SK-N-SH treated with all-trans-retinoic acid at 6 μM for 48 hours (cell line): Measurements from ENCODE around the gene ALPK3.

Experiments
- ATAC-seq: fragments of 200-7000 bp; cut with Tn5 transposase; 3 replicates; pipeline ENCODE4 v1.9.1; 2020; ENCODE audit warnings: mild to moderate bottlenecking, moderate library complexity
- ARNTL ChIP-seq: fragments of 450-650 bp; formaldehyde crosslinking; IDR thresholded peaks from 2 replicates; pipeline ENCODE4 v1.5.0; 2020; ENCODE audit warnings: low read depth, mild to moderate bottlenecking, moderate library complexity, borderline replicate concordance
- BACH2 ChIP-seq: fragments of 250-450 bp; sonication (Bioruptor Pico); IDR thresholded peaks from 2 replicates; pipeline ENCODE4 v1.9.0; 2021; ENCODE audit warnings: mild to moderate bottlenecking, borderline replicate concordance
- CSDC2 ChIP-seq: fragments of 250-450 bp; sonication (Bioruptor Pico); IDR thresholded peaks from 2 replicates; pipeline ENCODE4 v1.5.0; 2020; ENCODE audit warnings: mild to moderate bottlenecking, moderate library complexity
- ESRRG ChIP-seq: fragments of 250-450 bp; sonication (Bioruptor Pico); IDR thresholded peaks from 2 replicates; pipeline ENCODE4 v1.6.1; 2021; ENCODE audit warnings: mild to moderate bottlenecking
- ISL1 ChIP-seq: fragments of 250-450 bp; sonication (Bioruptor Pico); IDR thresholded peaks from 2 replicates; pipeline ENCODE4 v2.1.2; 2022; ENCODE audit warnings: mild to moderate bottlenecking, moderate library complexity
- OSR1 ChIP-seq: fragments of 250-450 bp; sonication (Bioruptor Pico); IDR thresholded peaks from 2 replicates; pipeline ENCODE4 v1.8.0; 2022; ENCODE audit warnings: moderate library complexity, mild to moderate bottlenecking, inconsistent platforms
- POU6F1 ChIP-seq: fragments of 250-450 bp; sonication (Bioruptor Pico); IDR thresholded peaks from 2 replicates; pipeline ENCODE4 v1.8.0; 2021; ENCODE audit warnings: low read depth, mild to moderate bottlenecking, moderate library complexity, borderline replicate concordance
- PPARA ChIP-seq: fragments of 250-450 bp; sonication (Bioruptor Pico); IDR thresholded peaks from 2 replicates; pipeline ENCODE4 v1.5.0; 2020; ENCODE audit warnings: mild to moderate bottlenecking, borderline replicate concordance
- RARB ChIP-seq: fragments of 250-450 bp; sonication (Bioruptor Pico); IDR thresholded peaks from 2 replicates; pipeline ENCODE4 v1.8.0; 2021; ENCODE audit warnings: mild to moderate bottlenecking, moderate library complexity
- SNAI2 ChIP-seq: fragments of 250-450 bp; sonication (Bioruptor Pico); IDR thresholded peaks from 2 replicates; pipeline ENCODE4 v1.5.0; 2020; ENCODE audit warnings: mild to moderate bottlenecking, moderate library complexity
- TCF4 ChIP-seq: fragments of 250-450 bp; sonication (Bioruptor Pico); IDR thresholded peaks from 2 replicates; pipeline ENCODE4 v1.8.0; 2021; ENCODE audit warnings: mild to moderate bottlenecking, moderate library complexity, borderline replicate concordance
- TOX ChIP-seq: fragments of 250-450 bp; sonication (Bioruptor Pico); IDR thresholded peaks from 2 replicates; pipeline ENCODE4 v1.8.0; 2021; ENCODE audit warnings: mild to moderate bottlenecking, moderate library complexity, borderline replicate concordance
- TSHZ2 ChIP-seq: fragments of 250-450 bp; sonication (Bioruptor Pico); IDR thresholded peaks from 2 replicates; pipeline ENCODE4 v1.5.0; 2020; ENCODE audit warnings: mild to moderate bottlenecking, moderate library complexity
- ZC3H10 ChIP-seq: fragments of 250-450 bp; sonication (Bioruptor Pico); IDR thresholded peaks from 2 replicates; pipeline ENCODE4 v1.5.1; 2021; ENCODE audit warnings: mild to moderate bottlenecking, moderate library complexity
- ZFP3 ChIP-seq: fragments of 250-450 bp; sonication (Bioruptor Pico); IDR thresholded peaks from 2 replicates; pipeline ENCODE4 v1.5.0; 2020; ENCODE audit warnings: mild to moderate bottlenecking, moderate library complexity
- ZFP30 ChIP-seq: fragments of 450-650 bp; formaldehyde crosslinking; IDR thresholded peaks from 2 replicates; pipeline ENCODE4 v1.5.0; 2022; ENCODE audit warnings: mild to moderate bottlenecking, moderate library complexity
- ZNF565 ChIP-seq: fragments of 450-650 bp; formaldehyde crosslinking; conservative IDR thresholded peaks from 2 replicates; pipeline ENCODE4 v1.5.0; 2020; ENCODE audit warnings: low read depth, mild to moderate bottlenecking, moderate library complexity
- ZNF70 ChIP-seq: fragments of 450-650 bp; formaldehyde crosslinking; IDR thresholded peaks from 2 replicates; pipeline ENCODE4 v1.5.0; 2020; ENCODE audit warnings: mild to moderate bottlenecking, moderate library complexity
- ZNF8 ChIP-seq: fragments of 450-650 bp; formaldehyde crosslinking; IDR thresholded peaks from 2 replicates; pipeline ENCODE4 v1.5.0; 2020; ENCODE audit warnings: mild to moderate bottlenecking, moderate library complexity
- TF ChIP-seq, protein P1 (sequence below): fragments of 250-450 bp; sonication (Bioruptor Pico); IDR thresholded peaks from 2 replicates; pipeline ENCODE4 v1.5.1; 2020; ENCODE audit warnings: low read depth, mild to moderate bottlenecking, moderate library complexity
- TF ChIP-seq, protein P2 (sequence below): fragments of 250-450 bp; sonication (Bioruptor Pico); IDR thresholded peaks from 2 replicates; pipeline ENCODE4 v1.5.1; 2021; ENCODE audit warnings: mild to moderate bottlenecking, moderate library complexity
- TF ChIP-seq, protein P3 (sequence below): fragments of 250-450 bp; sonication (Bioruptor Pico); IDR thresholded peaks from 2 replicates; pipeline ENCODE4 v1.8.0; 2020; ENCODE audit warnings: mild to moderate bottlenecking, moderate library complexity, borderline replicate concordance

Gene ALPK3

GRCh38 chr15:84901540-84901939 lies 84.4 kb downstream of the ALPK3 start:
- no peak for ATAC-seq
- TF ChIP-seq SNAI2 (CRISPR knock-in tag) = no peak
- TF ChIP-seq ZNF70 = no peak
- no peak for TF ChIP-seq ZC3H10
- no peak for TF ChIP-seq OSR1
- TF ChIP-seq ARNTL (CRISPR knock-in tag) = no peak
- TF ChIP-seq ZNF565 (CRISPR knock-in tag) = no peak
- TF ChIP-seq TSHZ2 (CRISPR knock-in tag) = no peak
- TF ChIP-seq, protein P1, sequence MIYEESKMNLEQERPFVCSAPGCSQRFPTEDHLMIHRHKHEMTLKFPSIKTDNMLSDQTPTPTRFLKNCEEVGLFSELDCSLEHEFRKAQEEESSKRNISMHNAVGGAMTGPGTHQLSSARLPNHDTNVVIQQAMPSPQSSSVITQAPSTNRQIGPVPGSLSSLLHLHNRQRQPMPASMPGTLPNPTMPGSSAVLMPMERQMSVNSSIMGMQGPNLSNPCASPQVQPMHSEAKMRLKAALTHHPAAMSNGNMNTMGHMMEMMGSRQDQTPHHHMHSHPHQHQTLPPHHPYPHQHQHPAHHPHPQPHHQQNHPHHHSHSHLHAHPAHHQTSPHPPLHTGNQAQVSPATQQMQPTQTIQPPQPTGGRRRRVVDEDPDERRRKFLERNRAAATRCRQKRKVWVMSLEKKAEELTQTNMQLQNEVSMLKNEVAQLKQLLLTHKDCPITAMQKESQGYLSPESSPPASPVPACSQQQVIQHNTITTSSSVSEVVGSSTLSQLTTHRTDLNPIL (CRISPR knock-in tag) = no peak
- TF ChIP-seq, all 23 proteins: peak for 0

GRCh38 chr15:84903751-84904150 lies 86.6 kb downstream of the ALPK3 start:
- no peak for ATAC-seq
- TF ChIP-seq CSDC2 (CRISPR knock-in tag) (no peak), ISL1 (CRISPR knock-in tag) (no peak), ZNF70 (no peak), SNAI2 (CRISPR knock-in tag) (no peak), ZNF8 (CRISPR knock-in tag) (no peak), OSR1 (no peak)

GRCh38 chr15:84904419-84904818 lies 87.3 kb downstream of the ALPK3 start:
- TF ChIP-seq OSR1 (no peak), TCF4 (CRISPR knock-in tag) (no peak), ZFP30 (no peak), PPARA (CRISPR knock-in tag) (no peak), ZNF565 (CRISPR knock-in tag) (no peak), ESRRG (CRISPR knock-in tag) (no peak), BACH2 (no peak), TSHZ2 (CRISPR knock-in tag) (no peak), ARNTL (CRISPR knock-in tag) (no peak), SNAI2 (CRISPR knock-in tag) (no peak), RARB (CRISPR knock-in tag) (no peak), POU6F1 (CRISPR knock-in tag) (no peak), ZFP3 (CRISPR knock-in tag) (no peak), ISL1 (CRISPR knock-in tag) (no peak), CSDC2 (CRISPR knock-in tag) (no peak), ZNF70 (no peak), TOX (CRISPR knock-in tag) (no peak)
- TF ChIP-seq, protein P1 (CRISPR knock-in tag) = no peak
- TF ChIP-seq, protein P2, sequence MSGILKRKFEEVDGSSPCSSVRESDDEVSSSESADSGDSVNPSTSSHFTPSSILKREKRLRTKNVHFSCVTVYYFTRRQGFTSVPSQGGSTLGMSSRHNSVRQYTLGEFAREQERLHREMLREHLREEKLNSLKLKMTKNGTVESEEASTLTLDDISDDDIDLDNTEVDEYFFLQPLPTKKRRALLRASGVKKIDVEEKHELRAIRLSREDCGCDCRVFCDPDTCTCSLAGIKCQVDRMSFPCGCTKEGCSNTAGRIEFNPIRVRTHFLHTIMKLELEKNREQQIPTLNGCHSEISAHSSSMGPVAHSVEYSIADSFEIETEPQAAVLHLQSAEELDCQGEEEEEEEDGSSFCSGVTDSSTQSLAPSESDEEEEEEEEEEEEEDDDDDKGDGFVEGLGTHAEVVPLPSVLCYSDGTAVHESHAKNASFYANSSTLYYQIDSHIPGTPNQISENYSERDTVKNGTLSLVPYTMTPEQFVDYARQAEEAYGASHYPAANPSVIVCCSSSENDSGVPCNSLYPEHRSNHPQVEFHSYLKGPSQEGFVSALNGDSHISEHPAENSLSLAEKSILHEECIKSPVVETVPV (CRISPR knock-in tag) = no peak
- TF ChIP-seq, protein P3, sequence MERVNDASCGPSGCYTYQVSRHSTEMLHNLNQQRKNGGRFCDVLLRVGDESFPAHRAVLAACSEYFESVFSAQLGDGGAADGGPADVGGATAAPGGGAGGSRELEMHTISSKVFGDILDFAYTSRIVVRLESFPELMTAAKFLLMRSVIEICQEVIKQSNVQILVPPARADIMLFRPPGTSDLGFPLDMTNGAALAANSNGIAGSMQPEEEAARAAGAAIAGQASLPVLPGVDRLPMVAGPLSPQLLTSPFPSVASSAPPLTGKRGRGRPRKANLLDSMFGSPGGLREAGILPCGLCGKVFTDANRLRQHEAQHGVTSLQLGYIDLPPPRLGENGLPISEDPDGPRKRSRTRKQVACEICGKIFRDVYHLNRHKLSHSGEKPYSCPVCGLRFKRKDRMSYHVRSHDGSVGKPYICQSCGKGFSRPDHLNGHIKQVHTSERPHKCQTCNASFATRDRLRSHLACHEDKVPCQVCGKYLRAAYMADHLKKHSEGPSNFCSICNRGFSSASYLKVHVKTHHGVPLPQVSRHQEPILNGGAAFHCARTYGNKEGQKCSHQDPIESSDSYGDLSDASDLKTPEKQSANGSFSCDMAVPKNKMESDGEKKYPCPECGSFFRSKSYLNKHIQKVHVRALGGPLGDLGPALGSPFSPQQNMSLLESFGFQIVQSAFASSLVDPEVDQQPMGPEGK (CRISPR knock-in tag) = no peak
- no peak for ATAC-seq
